GM12878 (cell line): Measurements from ENCODE around the gene ABHD14A.

Experiments
- CHD4 ChIP-seq: fragments of 200-600 bp; sonication (generic); IDR thresholded peaks from 2 replicates; pipeline ENCODE4 v1.6.1; 2016; ENCODE audit warnings: mild to moderate bottlenecking
- CTCF ChIP-seq, 3 experiments: IDR thresholded peaks in 2 of 3; conservative IDR thresholded peaks in 1 of 3; 2 replicates each; pipeline ENCODE4 v1.5.1; 2011; ENCODE audit warnings: low read depth in 3 of 3, low read length in 3 of 3, mild to moderate bottlenecking in 3 of 3, control low read depth in 2 of 3, moderate library complexity in 2 of 3, inconsistent platforms in 1 of 3, mixed read lengths in 1 of 3; ENCODE audit not compliant: control insufficient read depth in 2 of 3, insufficient read depth in 1 of 3; ENCODE audit errors: extremely low read depth in 1 of 3
- JUND ChIP-seq: IDR thresholded peaks from 2 replicates; pipeline ENCODE4 v1.6.1; 2012; ENCODE audit warnings: low read depth, mild to moderate bottlenecking, low read length, improper control_type of control experiment, moderate library complexity
- MXI1 ChIP-seq: fragments of 150-350 bp; IDR thresholded peaks from 2 replicates; pipeline ENCODE4 v1.6.1; 2011; ENCODE audit warnings: low read depth, mild to moderate bottlenecking, inconsistent platforms, low read length, improper control_type of control experiment
- ZNF274 ChIP-seq: IDR thresholded peaks from one replicate; pipeline ENCODE4 v1.8.0; 2011; ENCODE audit not compliant: insufficient read length, insufficient read depth
- TF ChIP-seq, protein P1 (sequence below): IDR thresholded peaks from 2 replicates; pipeline ENCODE4 v1.6.1; 2011; ENCODE audit warnings: mild to moderate bottlenecking, low read depth, low read length, moderate library complexity; ENCODE audit not compliant: insufficient replicate concordance

DNA sequence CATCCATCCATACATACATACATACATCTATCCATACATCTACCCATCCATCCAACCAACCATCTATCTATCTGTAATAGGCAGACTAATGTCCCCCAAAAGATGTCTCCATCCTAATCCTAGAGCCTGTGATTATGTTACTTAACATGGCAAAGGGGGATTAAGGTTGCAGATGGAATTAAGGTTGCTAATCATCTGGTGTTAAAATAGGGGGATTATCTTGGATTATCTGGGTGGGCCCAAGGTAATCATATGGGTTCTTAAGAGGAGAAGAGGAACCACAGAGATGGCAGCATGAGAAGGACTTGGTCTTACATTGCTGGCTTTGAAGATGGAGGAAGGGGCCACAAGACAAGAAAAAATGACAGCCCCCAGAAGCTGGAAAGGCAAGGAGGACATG is 35.6 kb downstream of the ABHD14A start:
- TF ChIP-seq ZNF274: no peak
- TF ChIP-seq MXI1: no peak
- TF ChIP-seq CTCF (IDR thresholded peaks at IDR 0.05 in 2 of 3, conservative IDR thresholded peaks at IDR 0.05 in 1 of 3; ENCODE audit: control insufficient read depth in 2 of 3, extremely low read depth in 1 of 3, insufficient read depth in 1 of 3, low read depth in 3 of 3, low read length in 3 of 3): no peak
- no peak for TF ChIP-seq CHD4
- TF ChIP-seq JUND: no peak
- TF ChIP-seq, protein P1, sequence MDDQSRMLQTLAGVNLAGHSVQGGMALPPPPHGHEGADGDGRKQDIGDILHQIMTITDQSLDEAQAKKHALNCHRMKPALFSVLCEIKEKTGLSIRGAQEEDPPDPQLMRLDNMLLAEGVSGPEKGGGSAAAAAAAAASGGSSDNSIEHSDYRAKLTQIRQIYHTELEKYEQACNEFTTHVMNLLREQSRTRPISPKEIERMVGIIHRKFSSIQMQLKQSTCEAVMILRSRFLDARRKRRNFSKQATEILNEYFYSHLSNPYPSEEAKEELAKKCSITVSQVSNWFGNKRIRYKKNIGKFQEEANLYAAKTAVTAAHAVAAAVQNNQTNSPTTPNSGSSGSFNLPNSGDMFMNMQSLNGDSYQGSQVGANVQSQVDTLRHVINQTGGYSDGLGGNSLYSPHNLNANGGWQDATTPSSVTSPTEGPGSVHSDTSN: no peak
